ENCODE results near the gene ARL17A.
"Not testable (repeated sequence)": the region's sequence is repeated elsewhere in the genome, so short reads cannot be mapped to it uniquely, and the experiment has no call there.

Gene ARL17A

DNA sequence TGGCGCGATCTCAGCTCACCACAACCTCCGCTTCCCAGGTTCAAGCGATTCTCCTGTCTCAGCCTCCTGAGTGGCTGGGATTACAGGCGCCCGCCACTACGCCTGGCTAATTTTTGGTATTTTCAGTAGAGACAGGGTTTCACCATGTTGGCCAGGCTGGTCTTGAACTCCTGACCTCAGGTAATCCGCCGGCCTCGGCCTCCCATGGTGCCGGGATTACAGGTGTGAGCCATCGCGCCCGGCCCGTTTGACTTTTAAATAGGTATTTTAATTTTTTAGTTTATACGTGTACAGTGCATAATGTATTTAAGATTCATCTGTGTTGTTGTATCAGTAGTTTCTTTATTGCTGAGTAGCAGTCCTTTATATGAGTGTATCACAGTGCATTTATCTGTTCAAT is 87.5 kb downstream of the ARL17A start:
- H3K36me3 ChIP-seq; H3K9me3 ChIP-seq; H3K4me3 ChIP-seq (ENCODE audit: low read depth in 1 of 2, low read length in 1 of 2); H3K4me1 ChIP-seq (ENCODE audit: control insufficient read depth in 1 of 2, insufficient read depth in 1 of 2, low read depth in 1 of 2, low read length in 1 of 2); H3K27ac ChIP-seq; H3K27me3 ChIP-seq: not testable (repeated sequence)

DNA sequence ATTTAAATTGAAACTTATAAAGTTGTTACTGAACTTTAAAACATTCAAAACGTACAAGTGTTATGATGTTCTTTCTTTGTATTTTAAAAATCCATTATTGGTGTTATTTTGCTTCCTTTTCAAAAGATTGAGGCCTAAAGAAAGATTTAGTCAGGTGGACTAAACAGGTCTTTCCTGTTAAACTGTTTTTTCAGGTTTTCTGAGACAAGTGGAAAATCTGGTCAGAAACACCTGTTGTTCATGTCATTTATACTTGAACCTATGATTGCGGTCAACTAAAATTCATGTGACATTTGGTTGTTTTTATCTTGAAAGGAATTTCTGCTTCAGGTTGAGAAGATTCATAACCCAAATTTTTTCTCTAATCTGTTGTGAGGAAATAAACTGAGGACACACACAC is 98.2 kb downstream of the ARL17A start:
- H3K36me3 ChIP-seq; H3K4me1 ChIP-seq (ENCODE audit: control insufficient read depth in 1 of 2, insufficient read depth in 1 of 2, low read depth in 1 of 2, low read length in 1 of 2); H3K27ac ChIP-seq; H3K27me3 ChIP-seq; H3K4me3 ChIP-seq (ENCODE audit: low read depth in 1 of 2, low read length in 1 of 2); H3K9me3 ChIP-seq: not testable (repeated sequence)

DNA sequence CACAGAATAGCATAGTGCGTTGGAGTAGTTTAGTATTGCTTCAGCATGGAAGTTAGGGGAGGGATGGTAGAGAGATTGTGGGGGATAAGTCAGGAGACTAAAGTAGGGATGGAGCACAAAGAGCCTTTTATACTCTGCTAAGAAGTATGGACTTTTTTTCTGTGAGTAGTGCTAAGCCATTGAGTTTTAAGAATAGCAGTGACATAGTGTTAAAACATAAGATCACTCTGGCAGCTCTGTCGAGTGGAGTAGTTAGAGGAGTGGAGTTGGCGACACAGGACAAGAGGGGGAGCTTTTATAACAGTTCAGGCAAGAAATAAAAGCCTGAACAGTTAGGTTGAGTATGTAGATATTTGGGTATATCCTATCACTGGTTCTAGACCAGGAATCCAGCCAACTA is 100.7 kb downstream of the ARL17A start:
- not testable (repeated sequence) for H3K36me3 ChIP-seq; H3K4me3 ChIP-seq (ENCODE audit: low read depth in 1 of 2, low read length in 1 of 2); H3K27me3 ChIP-seq; H3K9me3 ChIP-seq; H3K27ac ChIP-seq; H3K4me1 ChIP-seq (ENCODE audit: control insufficient read depth in 1 of 2, insufficient read depth in 1 of 2, low read depth in 1 of 2, low read length in 1 of 2)

DNA sequence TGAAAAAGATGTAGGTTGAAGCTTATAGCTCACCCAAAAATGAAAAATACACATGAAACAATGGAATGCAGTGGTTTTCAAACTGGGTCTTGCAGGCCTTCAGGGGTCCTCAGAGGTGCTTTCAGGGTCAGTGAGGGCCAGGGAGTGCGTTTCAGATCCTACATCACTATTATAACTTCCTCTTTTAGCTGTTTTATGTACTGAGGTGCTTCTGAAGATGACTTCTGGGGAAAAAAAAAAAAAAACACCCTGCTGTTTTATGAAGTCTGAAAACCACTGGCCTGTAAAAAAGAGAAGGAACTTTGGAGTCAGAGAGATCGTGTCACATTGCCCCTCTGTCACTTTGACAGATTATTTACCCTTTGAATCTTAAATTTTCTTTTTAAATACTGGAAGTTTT is 103.9 kb downstream of the ARL17A start:
- not testable (repeated sequence) for H3K36me3 ChIP-seq; H3K4me3 ChIP-seq (ENCODE audit: low read depth in 1 of 2, low read length in 1 of 2); H3K27me3 ChIP-seq; H3K27ac ChIP-seq; H3K9me3 ChIP-seq; H3K4me1 ChIP-seq (ENCODE audit: control insufficient read depth in 1 of 2, insufficient read depth in 1 of 2, low read depth in 1 of 2, low read length in 1 of 2)

DNA sequence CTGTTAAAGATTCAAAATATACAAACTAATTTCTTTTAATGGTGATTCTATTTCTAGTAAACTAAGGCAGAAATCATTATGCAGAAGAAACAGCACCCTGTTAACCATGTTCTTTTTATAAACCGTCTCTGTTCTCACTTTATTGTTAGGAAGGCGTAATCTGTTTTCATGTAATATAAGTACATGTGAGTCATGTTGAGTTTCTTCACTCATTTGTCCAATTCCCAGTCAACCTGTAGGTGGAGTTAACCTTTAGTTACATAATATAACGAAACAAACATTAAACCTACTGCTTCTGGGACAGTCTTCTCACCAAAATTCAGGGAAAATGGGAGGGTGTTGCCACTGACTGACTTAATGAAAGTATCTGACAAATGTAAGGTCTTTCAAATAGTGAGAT is 105.0 kb downstream of the ARL17A start:
- not testable (repeated sequence) for H3K27ac ChIP-seq; H3K4me1 ChIP-seq (ENCODE audit: control insufficient read depth in 1 of 2, insufficient read depth in 1 of 2, low read depth in 1 of 2, low read length in 1 of 2); H3K36me3 ChIP-seq; H3K4me3 ChIP-seq (ENCODE audit: low read depth in 1 of 2, low read length in 1 of 2); H3K27me3 ChIP-seq; H3K9me3 ChIP-seq

DNA sequence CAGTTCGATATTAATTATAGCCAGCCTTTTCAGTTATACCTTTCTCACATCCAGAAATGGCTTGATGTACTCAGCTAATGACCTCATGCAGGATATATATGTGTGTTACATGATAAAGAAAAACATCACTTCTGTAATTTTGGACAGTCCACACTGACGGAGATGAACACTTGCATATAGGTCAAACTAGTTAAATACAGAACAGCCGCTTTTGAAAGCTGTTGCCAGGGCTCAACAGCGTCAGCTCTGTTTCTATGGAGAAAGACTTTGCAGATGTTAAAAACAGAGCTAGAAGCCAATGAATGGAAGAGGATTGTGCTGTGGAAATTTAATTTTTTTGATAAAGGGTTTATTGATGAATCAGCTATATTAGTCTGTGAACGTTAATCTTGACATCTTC is 111.9 kb downstream of the ARL17A start:
- not testable (repeated sequence) for H3K27me3 ChIP-seq; H3K4me1 ChIP-seq (ENCODE audit: control insufficient read depth in 1 of 2, insufficient read depth in 1 of 2, low read depth in 1 of 2, low read length in 1 of 2); H3K4me3 ChIP-seq (ENCODE audit: low read depth in 1 of 2, low read length in 1 of 2); H3K9me3 ChIP-seq; H3K36me3 ChIP-seq; H3K27ac ChIP-seq
